HEK293 (cell line): Measurements from ENCODE around the gene KIF21B.

Experiments used
- CTCF ChIA-PET: fragments of 350-600 bp; formaldehyde crosslinking; extraction: SDS; loops from one replicate; lab custom pipeline; 2021; ENCODE audit warnings: antibody characterized with exemption; lab: Yijun Ruan, JAX
- POLR2A ChIA-PET: fragments of 300-600 bp; formaldehyde crosslinking; extraction: SDS; loops from one replicate; lab custom pipeline; 2020; ENCODE audit warnings: antibody characterized with exemption, inconsistent platforms; lab: Yijun Ruan, JAX
- H3K27ac ChIP-seq: fragments of 200-500 bp; sonication (Bioruptor generic); 2 replicates; pipeline ENCODE4 v1.5.1; 2014; ENCODE audit warnings: low read depth, low read length, control low read depth, inconsistent platforms; ENCODE audit errors: extremely low read depth
- H3K36me3 ChIP-seq, 2 experiments: fragments of 200-500 bp in 1 of 2; sonication (Bioruptor generic) in 1 of 2; 1 replicate in 1 of 2; 2 replicates in 1 of 2; pipeline ENCODE4 v1.5.1; 2014 to 2017; ENCODE audit warnings: inconsistent platforms in 2 of 2, low read length in 2 of 2; ENCODE audit not compliant: control insufficient read depth in 2 of 2, insufficient read depth in 1 of 2
- H3K4me1 ChIP-seq: fragments of 200-500 bp; sonication (Bioruptor generic); 2 replicates; pipeline ENCODE4 v1.5.1; 2014; ENCODE audit warnings: mild to moderate bottlenecking, low read length, inconsistent platforms; ENCODE audit not compliant: control insufficient read depth, insufficient read depth
- H3K4me3 ChIP-seq: 2 replicates; pipeline ENCODE4 v1.5.1; 2011; ENCODE audit warnings: low read depth, mild to moderate bottlenecking, control low read depth, low read length, moderate library complexity
- H3K9me3 ChIP-seq: fragments of 200-500 bp; sonication (Bioruptor generic); 2 replicates; pipeline ENCODE4 v1.5.1; 2014; ENCODE audit warnings: low read depth, low read length, inconsistent platforms; ENCODE audit not compliant: control insufficient read depth, insufficient read depth
- EGR2 ChIP-seq: fragments of 450-650 bp; formaldehyde crosslinking; IDR thresholded peaks from 2 replicates; pipeline ENCODE4 v1.5.1; 2016; ENCODE audit warnings: low read depth, missing biosample characterization, missing genetic modification characterization
- GLIS2 ChIP-seq: fragments of 450-650 bp; formaldehyde crosslinking; IDR thresholded peaks from 2 replicates; pipeline ENCODE4 v1.5.1; 2016; ENCODE audit warnings: missing biosample characterization, missing genetic modification characterization
- HOXD13 ChIP-seq: sonication (generic); formaldehyde crosslinking; IDR thresholded peaks from 2 replicates; pipeline ENCODE4 v1.8.0; 2022; ENCODE audit warnings: missing genetic modification reagents, borderline replicate concordance
- MEIS1 ChIP-seq: sonication (generic); formaldehyde crosslinking; IDR thresholded peaks from 2 replicates; pipeline ENCODE4 v1.8.1; 2022; ENCODE audit warnings: missing genetic modification reagents, mild to moderate bottlenecking, borderline replicate concordance
- OSR2 ChIP-seq: fragments of 450-650 bp; formaldehyde crosslinking; IDR thresholded peaks from 2 replicates; pipeline ENCODE4 v1.5.1; 2016; ENCODE audit warnings: missing biosample characterization, missing genetic modification characterization
- SALL2 ChIP-seq: fragments of 450-650 bp; formaldehyde crosslinking; IDR thresholded peaks from 2 replicates; pipeline ENCODE4 v1.5.0; 2017; ENCODE audit warnings: missing biosample characterization, mild to moderate bottlenecking, missing genetic modification characterization, borderline replicate concordance
- ZBTB1 ChIP-seq: fragments of 450-650 bp; formaldehyde crosslinking; IDR thresholded peaks from 2 replicates; pipeline ENCODE4 v1.5.1; 2016; ENCODE audit warnings: missing biosample characterization, missing genetic modification characterization
- ZFHX2 ChIP-seq: fragments of 450-650 bp; formaldehyde crosslinking; conservative IDR thresholded peaks from 2 replicates; pipeline ENCODE4 v1.5.1; 2016; ENCODE audit warnings: missing biosample characterization, missing genetic modification characterization
- ZNF132 ChIP-seq: fragments of 450-650 bp; formaldehyde crosslinking; IDR thresholded peaks from 2 replicates; pipeline ENCODE4 v1.5.1; 2017; ENCODE audit warnings: missing biosample characterization, missing genetic modification characterization, borderline replicate concordance
- ZNF354C ChIP-seq: fragments of 450-650 bp; formaldehyde crosslinking; IDR thresholded peaks from 2 replicates; pipeline ENCODE4 v1.5.1; 2016; ENCODE audit warnings: missing biosample characterization, missing genetic modification characterization, low read depth, borderline replicate concordance
- ZNF48 ChIP-seq: fragments of 450-650 bp; formaldehyde crosslinking; IDR thresholded peaks from 2 replicates; pipeline ENCODE4 v1.5.1; 2016; ENCODE audit warnings: missing biosample characterization, missing genetic modification characterization
- ZNF521 ChIP-seq: fragments of 450-650 bp; formaldehyde crosslinking; IDR thresholded peaks from 2 replicates; pipeline ENCODE4 v1.5.1; 2017; ENCODE audit warnings: missing biosample characterization, mild to moderate bottlenecking, missing genetic modification characterization
- ZNF76 ChIP-seq: fragments of 450-650 bp; formaldehyde crosslinking; IDR thresholded peaks from 2 replicates; pipeline ENCODE4; 2016; ENCODE audit warnings: low read depth, missing biosample characterization, missing genetic modification characterization, borderline replicate concordance
- ZNF777 ChIP-seq: fragments of 450-650 bp; formaldehyde crosslinking; IDR thresholded peaks from 2 replicates; pipeline ENCODE4 v1.5.1; 2017; ENCODE audit warnings: missing biosample characterization, missing genetic modification characterization, borderline replicate concordance
- ZNF830 ChIP-seq: fragments of 450-650 bp; IDR thresholded peaks from 2 replicates; pipeline ENCODE4 v1.5.0; 2018; ENCODE audit warnings: missing biosample characterization, missing genetic modification characterization, low read depth, mild to moderate bottlenecking, moderate library complexity
- TF ChIP-seq, protein P1 (sequence below): IDR thresholded peaks from 2 replicates; pipeline ENCODE4 v1.6.1; 2011; ENCODE audit warnings: mild to moderate bottlenecking, low read depth, low read length, borderline replicate concordance
- TF ChIP-seq, protein P2 (sequence below): fragments of 450-650 bp; formaldehyde crosslinking; IDR thresholded peaks from 2 replicates; pipeline ENCODE4 v1.5.1; 2016; ENCODE audit warnings: missing biosample characterization, missing genetic modification characterization

The KIF21B gene

DNA sequence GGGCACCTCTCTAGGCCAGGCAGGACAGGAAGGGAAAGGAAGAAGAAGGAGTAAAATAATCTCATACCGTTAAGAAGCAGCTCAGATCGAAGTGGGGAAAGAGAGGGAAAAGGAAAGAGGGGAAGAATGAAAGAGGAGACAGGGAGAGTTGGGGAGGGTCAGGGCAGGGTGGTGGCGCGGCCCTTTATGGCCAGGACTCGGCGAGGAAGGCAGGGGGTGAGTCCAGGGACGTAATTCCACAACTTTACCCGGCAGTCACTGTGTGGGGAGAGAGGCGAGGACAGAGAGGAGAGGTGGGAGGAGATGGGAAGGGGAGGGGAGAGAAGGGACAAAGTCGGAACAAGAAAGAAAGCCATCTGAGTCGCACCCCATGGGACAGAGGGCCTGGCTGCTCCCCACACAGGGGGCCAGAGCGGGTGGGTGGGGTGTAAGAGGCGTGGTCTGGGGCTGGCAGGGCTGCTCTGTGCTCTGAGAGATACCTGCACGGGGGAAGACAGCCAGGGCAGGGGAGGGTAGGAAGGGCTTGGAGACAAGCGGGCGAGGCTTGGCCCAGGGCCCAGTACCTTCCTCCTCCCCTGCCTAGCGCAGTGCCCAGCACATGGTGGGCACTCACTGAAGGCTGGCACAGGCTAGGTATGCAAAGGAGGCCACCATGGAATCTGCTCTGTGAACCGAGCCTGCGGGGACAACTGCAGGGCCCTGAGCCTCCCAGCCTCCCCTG is 49.4 kb downstream of the KIF21B start:
- TF ChIP-seq MEIS1 (CRISPR knock-in tag) (no peak), SALL2 (tag by site-specific recombination) (no peak), EGR2 (tag by site-specific recombination) (peak; percentile 52; the same call in 1 of the 2 replicates), ZFHX2 (tag by site-specific recombination) (peak; percentile 41; the same call in 1 of the 2 replicates)
- no peak overlapping the region for H3K27ac ChIP-seq
- no peaks in the 10 kb centered on the region for H3K36me3 ChIP-seq
- H3K4me3 ChIP-seq, result no peak overlapping the region
- no peaks in the 10 kb centered on the region for H3K4me1 ChIP-seq
- POLR2A ChIA-PET, result no interaction called here
- CTCF ChIA-PET, result interaction anchor here (0.6 to 7.4 kb wide), 4 partner anchors 23 to 145 kb away, joined by 3 to 108 read pairs (median 26); no protein-coding TSS in a partner anchor
- H3K9me3 ChIP-seq, result no peaks in the 10 kb centered on the region

DNA sequence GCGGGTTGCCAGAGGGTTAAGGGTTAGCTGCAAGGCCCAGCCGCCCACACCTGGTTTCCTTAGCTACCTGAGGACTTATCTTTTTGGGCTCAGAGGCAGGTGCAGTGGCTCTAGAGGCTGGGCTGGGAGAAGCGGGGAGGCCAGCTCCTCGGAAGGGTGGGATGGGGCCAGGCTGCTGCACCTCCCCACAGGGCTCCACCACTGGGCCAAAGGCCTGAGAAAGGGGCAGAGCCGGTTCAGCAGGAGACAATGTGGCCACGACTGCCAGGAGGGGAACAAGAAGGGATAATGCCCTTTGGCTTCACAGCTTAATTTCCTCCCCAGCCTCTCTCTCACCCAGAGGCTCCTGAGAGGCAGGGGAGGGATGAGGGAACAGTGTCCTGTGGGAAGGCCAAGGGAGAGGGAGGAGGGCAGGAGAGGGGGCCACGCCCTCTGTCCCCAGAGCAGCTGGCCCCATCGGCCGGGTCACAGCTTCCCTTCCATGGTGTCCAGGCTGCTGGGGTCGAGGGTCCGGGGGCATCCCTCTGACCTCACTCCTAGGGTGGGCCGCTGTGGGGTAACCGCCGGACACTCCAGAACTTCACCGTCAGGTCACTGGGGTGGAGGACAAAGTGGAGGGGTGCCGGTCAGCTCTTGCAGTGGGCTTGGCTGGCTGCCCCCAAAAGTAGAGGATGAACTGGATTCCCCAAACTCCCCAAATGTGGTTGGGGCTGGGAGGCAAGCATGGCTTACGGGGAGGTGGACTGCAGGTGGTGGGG is 50.4 kb downstream of the KIF21B start:
- Histone ChIP-seq H3K9me3 (no peaks in the 10 kb centered on the region), H3K4me3 (no peak overlapping the region), H3K36me3 (no peaks in the 10 kb centered on the region), H3K27ac (no peak overlapping the region), H3K4me1 (no peaks in the 10 kb centered on the region)
- POLR2A ChIA-PET, result interaction anchor here (1.5 kb wide), 1 partner anchor 141 kb away, joined by 7 read pairs; no protein-coding TSS in a partner anchor
- TF ChIP-seq ZNF354C, result no peak
- TF ChIP-seq ZNF521, result no peak
- TF ChIP-seq OSR2 (tag by site-specific recombination), result no peak
- TF ChIP-seq ZNF777 (tag by site-specific recombination), result no peak
- no peak for TF ChIP-seq ZNF830 (tag by site-specific recombination)
- TF ChIP-seq MEIS1 (CRISPR knock-in tag), result no peak
- TF ChIP-seq GLIS2 (tag by site-specific recombination), result no peak
- TF ChIP-seq HOXD13 (CRISPR knock-in tag), result no peak
- no peak for TF ChIP-seq ZBTB1 (tag by site-specific recombination)
- TF ChIP-seq ZNF76 (tag by site-specific recombination), result no peak
- TF ChIP-seq, protein P1, sequence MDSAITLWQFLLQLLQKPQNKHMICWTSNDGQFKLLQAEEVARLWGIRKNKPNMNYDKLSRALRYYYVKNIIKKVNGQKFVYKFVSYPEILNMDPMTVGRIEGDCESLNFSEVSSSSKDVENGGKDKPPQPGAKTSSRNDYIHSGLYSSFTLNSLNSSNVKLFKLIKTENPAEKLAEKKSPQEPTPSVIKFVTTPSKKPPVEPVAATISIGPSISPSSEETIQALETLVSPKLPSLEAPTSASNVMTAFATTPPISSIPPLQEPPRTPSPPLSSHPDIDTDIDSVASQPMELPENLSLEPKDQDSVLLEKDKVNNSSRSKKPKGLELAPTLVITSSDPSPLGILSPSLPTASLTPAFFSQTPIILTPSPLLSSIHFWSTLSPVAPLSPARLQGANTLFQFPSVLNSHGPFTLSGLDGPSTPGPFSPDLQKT, result no peak
- no peak for TF ChIP-seq ZNF132
- TF ChIP-seq ZNF48 (tag by site-specific recombination), result no peak
- TF ChIP-seq EGR2 (tag by site-specific recombination), result no peak
- TF ChIP-seq ZFHX2 (tag by site-specific recombination), result no peak
- TF ChIP-seq, protein P2, sequence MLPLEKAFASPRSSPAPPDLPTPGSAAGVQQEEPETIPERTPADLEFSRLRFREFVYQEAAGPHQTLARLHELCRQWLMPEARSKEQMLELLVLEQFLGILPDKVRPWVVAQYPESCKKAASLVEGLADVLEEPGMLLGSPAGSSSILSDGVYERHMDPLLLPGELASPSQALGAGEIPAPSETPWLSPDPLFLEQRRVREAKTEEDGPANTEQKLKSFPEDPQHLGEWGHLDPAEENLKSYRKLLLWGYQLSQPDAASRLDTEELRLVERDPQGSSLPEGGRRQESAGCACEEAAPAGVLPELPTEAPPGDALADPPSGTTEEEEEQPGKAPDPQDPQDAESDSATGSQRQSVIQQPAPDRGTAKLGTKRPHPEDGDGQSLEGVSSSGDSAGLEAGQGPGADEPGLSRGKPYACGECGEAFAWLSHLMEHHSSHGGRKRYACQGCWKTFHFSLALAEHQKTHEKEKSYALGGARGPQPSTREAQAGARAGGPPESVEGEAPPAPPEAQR (tag by site-specific recombination), result no peak
- CTCF ChIA-PET, result interaction anchor here (0.5 to 7.4 kb wide), 26 partner anchors 9 to 387 kb away, joined by 3 to 108 read pairs (median 5); no protein-coding TSS in a partner anchor
